SU-DHL-6 (cell line): ENCODE measurements around the gene MCAM.

Source experiments
- EZH2phosphoT487 ChIP-seq: fragments of 200-600 bp; sonication (generic), shearing (Covaris generic); conservative IDR thresholded peaks from 2 replicates; pipeline ENCODE4 v1.6.1; 2018; ENCODE audit warnings: mild to moderate bottlenecking, antibody characterized with exemption, low read length, moderate library complexity, mixed read lengths
- TF ChIP-seq, protein P1 (sequence below): fragments of 200-600 bp; sonication (generic); IDR thresholded peaks from one replicate; pipeline ENCODE4 v1.5.1; 2017; ENCODE audit warnings: antibody characterized with exemption, mild to moderate bottlenecking, low read length, moderate library complexity; ENCODE audit not compliant: insufficient read depth, poor library complexity, severe bottlenecking

GRCh38 chr11:119334174-119334930 lies 17.4 kb upstream of the MCAM start, which contains the start of gene RNF26:
- TF ChIP-seq, protein P1, sequence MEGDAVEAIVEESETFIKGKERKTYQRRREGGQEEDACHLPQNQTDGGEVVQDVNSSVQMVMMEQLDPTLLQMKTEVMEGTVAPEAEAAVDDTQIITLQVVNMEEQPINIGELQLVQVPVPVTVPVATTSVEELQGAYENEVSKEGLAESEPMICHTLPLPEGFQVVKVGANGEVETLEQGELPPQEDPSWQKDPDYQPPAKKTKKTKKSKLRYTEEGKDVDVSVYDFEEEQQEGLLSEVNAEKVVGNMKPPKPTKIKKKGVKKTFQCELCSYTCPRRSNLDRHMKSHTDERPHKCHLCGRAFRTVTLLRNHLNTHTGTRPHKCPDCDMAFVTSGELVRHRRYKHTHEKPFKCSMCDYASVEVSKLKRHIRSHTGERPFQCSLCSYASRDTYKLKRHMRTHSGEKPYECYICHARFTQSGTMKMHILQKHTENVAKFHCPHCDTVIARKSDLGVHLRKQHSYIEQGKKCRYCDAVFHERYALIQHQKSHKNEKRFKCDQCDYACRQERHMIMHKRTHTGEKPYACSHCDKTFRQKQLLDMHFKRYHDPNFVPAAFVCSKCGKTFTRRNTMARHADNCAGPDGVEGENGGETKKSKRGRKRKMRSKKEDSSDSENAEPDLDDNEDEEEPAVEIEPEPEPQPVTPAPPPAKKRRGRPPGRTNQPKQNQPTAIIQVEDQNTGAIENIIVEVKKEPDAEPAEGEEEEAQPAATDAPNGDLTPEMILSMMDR: no peak
- TF ChIP-seq EZH2phosphoT487: no peak
